Activated CD8-positive, alpha-beta memory T cell treated with anti-CD3 and anti-CD28 coated beads, Interleukin-2, amount 50 U/mL, for 1 hour (primary cell): ENCODE data around the gene PPP4R4.
"Not testable (repeated sequence)": the region's sequence is repeated elsewhere in the genome, so short reads cannot be mapped to it uniquely, and the experiment has no call there.

Source experiments
- DNase-seq: peaks from one replicate; pipeline ENCODE4 v3.0.0-alpha.2; 2020; ENCODE audit errors: extremely low read depth

PPP4R4 gene

DNA sequence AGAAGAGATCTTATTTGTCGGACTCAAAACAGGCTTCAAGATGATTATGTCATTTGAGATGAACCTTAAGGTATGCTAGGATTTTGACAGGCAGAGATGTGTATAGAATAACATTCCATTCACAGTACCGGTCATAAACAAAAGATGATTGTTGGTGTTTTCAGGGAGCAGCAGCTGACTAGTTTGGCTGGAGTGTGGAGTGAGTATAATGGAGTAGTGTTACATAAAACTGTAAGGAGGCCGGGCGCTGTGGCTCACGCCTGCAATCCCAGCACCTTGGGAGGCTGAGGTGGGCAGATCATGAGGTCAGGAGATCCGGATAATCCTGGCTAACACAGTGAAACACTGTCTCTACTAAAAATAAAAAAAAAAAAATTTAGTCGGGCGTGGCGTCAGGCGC lies 95.0 kb downstream of the PPP4R4 start:
- no peak for DNase-seq

DNA sequence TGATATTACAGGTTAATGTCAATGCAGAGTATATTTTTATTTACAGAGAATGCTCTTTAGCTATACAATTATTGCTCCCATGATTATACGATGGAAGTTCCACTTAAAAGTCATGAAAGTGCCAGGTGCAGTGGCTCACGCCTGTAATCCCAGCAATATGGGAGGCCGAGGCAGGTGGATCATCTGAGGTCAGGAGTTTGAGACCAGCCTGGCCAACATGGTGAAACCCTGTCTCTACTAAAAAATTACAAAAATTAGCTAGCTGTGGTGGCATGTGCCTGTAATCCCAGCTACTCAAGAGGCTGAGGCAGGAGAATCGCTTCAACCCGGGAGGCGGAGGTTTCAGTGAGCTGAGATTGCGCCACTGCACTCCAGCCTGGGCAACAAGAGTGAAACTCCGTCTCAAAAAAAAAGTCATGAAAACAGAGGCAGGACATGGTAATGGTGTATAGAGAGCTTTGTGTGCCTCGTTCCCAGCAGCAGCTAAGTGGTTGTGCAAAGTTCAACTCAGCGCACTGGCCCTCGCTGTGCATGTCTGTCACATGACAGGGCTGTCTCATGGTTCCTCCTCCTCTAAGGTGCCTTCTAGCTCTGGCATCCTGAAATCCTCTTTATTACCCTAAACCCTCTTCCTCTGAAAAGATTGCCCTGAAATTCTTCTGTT lies 102.9 kb downstream of the PPP4R4 start:
- DNase-seq, result not testable (repeated sequence)

DNA sequence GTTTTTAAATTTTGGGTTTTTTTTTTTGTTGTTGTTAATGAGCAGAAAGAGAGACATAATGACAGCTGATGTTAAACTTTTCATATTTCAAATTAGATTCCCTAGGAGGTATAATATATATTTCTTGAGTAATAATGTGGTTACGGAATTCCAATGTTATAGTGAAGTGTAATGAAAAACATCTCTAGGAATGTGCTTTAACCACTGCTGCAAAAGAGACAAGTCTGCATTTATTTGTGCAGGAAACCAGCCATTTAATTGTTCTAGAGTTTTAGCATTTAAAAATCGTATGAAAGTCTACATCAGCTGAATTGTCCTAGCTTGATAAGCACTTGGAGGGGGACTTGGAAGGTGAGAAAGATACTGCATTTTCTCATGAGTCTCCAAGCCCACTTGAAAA lies 104.6 kb downstream of the PPP4R4 start:
- no peak for DNase-seq

DNA sequence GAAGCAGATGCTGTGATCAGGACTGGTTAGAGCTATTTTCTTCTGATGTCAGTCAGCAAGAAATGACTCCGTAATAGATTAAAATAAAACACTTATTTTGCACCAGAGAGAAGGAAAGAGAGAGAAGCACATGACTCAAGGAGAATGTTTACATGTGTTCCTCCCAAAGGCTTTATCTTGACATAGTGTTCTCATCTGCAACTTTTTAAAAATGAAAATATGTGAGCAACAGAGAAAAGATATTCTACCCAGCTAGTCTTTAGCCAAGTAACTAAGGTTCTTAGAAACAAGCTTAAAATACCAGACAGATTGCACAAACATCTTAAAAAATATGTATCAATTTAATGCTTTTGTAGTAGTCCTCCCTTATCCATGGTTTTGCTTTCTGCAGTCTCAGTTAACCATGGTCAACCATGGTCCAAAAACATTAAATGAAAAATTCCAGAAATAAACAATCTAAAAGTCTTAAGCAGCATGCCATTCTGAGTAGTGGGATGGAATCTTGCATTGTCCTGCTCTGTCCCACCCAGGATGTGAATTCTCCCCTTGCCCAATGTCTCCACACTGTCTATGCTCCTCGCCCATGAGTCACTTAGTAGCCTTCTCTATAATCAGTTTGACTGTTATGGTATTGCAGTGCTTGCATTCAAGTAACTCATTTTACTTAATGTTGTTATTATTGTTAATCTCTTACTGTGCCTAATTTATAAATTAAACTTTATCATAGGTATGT lies 109.0 kb downstream of the PPP4R4 start:
- DNase-seq, result no peak

DNA sequence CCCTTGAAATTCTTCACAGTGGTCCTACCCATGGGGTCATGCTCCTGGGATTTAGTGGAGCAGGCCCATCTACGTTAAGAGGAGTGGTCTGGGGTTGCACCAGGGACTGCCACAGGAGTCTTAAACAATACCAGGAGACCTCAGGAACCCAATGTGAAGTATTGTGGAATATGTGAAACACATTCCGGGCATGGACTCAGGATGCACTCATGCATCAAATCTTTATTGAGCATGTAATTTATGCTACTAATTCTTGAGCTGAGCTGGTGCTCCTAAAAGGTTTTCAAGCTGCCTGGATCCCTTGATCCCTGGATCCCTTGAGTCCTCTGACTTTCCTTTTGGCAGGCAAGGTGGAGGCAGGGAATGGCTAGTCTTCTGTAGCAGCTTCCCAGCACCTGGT lies 110.1 kb downstream of the PPP4R4 start:
- DNase-seq, result no peak

DNA sequence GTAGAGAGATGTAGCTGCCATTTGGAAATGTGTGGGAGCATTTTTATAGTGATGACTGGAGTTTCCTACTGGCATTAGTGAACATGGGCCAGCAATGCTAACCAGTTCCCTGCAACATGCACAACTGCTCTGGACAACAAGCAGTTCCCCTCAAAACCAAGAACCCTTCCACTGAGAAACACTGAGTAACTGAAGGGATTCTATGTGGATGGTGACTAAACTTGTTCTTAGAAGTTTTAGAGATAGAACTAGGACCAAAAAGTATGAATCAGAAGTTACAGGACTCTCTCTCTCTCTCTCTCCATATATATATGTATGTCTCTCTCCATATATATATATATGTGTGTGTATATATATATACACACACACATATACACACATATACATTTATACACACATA lies 111.0 kb downstream of the PPP4R4 start:
- no peak for DNase-seq

DNA sequence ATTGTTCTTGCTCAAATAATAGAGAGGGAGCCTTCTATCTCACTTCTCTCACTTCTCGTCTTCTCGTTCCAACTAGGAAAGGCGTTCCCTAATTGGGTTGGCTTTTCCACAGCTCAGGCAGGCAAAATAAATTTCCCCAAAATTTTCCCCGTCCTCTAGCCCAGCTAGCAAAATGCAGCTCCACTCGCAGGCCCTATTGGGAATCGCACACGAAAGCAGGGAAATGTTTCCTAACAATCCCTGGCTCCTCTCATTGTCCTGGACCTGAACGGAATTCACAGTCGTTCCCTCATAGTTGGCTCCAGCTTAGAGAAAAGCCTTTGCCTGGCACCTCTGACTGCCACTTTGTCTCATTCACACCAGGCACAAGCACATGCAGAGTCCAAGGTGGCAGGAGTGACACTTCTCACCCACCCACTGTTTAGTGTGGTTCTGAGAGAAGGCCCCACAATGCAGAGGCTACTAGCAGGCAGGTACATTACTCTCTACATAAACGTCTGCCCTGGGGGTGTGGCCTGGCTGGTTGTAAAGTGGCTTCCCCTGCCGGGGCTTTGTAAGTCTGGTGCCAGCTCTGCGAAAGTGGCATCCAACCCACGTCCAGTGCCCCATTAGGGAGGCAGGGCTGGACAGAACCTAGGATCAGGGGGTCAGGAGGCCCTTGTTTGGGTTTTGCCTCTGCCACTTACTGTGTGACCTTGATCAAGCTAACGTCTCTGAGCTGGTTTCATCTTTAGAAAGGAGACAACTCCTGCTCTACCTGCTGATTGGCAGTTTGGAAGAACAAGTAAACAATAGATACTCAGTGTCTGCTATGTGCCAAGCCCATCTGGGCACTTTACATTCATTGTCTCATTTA lies 114.7 kb downstream of the PPP4R4 start:
- DNase-seq, result no peak

DNA sequence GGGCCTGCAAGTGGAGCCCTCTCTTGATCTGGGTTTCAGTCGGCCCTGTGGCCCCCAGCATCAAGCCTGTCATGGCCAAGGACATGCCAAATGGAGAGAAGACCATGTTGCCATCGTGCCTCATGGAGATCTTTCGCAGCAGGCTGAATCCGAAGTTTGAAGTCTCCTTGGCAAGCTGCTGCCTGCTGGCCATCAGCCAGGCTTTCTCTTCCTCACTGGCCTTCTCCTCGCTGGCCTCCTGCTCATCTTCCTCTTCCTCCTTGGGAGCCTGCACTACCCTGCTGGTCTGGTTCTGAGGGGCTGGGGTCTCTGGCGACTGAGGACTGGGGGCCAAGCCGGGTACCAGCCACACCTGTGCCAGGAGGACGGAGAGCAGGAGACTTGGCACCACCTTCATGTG lies 116.1 kb downstream of the PPP4R4 start:
- no peak for DNase-seq

DNA sequence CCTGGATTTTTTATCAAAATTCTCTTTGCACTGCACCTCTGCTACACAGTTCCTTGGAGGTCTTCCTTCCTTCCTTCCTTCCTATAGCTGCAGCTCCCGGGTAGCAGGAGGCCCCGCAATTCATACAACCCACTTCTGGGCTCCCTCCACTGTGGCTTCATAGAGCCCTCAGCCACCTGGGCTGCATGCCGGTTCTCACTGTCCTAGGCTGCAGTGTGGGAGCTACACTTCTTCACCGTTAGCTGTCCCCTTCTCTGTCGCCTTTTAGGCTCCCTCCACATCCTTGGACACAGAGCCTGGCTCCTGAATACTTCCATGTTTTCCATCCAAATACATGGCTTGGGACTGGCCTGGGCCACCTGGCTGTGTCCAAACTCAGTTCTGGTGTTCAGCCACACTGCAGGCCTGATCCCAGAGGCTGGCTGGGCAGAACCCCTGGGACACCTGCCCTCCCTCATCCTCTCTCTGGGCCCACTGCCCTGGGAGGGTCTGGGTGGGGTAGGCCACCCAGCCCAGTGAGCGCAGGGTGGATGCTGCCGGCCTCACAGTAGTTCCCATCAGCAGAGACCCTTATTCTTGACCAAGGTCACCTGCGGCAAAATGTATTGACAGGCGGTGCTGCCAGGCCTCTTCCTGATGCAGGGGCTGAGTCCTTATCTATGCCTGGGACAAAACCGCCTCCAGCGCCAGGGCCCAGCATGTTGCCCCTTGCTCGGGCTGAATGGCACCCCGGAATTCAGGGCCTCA lies 117.2 kb downstream of the PPP4R4 start:
- no peak for DNase-seq

DNA sequence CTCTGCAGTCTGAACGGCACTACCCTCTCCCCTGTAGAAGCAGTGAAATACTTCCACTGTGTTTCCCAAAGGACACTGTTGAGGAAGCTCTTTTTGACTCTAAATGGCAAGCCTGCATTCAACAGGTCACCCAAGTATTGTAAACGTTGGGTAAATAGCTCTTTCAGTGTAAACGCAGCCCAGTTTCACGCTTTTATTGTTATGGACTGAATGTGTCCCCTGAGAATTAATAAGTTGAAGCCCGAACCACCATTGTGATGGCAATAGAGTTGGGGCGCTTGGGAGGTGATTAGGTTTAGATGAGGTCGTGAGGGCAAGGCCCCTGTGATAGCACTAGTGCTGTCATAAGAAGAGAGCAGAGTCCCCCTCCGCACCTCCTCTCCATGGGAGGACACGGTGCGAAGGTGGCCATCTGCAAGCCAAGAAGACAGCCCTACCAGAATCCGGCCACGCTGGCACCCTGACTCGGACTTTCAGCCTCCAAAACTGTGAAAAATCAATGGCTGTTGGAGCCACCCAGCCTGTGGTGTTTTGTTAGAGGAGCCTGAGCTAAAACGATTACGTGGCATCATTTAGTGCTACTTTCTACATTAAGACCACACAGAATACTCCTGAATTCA lies 117.9 kb downstream of the PPP4R4 start:
- no peak for DNase-seq

DNA sequence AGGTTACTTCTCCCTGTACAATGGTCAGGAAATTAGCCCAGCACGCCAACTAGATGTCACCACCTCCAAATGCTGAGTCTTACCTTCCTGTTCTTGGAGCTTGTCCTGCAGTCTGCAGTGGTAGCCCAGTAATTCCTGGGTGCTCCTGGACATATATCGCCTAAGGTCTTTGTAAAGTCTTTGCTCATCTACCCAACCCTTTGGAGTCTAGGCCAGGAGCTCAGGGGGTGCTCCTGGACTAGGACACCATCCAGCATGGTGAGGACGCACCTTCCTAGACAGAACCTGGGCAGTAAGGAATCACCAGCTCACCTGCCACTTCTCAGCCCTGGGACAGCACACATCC lies 118.4 kb downstream of the PPP4R4 start:
- DNase-seq, result no peak

DNA sequence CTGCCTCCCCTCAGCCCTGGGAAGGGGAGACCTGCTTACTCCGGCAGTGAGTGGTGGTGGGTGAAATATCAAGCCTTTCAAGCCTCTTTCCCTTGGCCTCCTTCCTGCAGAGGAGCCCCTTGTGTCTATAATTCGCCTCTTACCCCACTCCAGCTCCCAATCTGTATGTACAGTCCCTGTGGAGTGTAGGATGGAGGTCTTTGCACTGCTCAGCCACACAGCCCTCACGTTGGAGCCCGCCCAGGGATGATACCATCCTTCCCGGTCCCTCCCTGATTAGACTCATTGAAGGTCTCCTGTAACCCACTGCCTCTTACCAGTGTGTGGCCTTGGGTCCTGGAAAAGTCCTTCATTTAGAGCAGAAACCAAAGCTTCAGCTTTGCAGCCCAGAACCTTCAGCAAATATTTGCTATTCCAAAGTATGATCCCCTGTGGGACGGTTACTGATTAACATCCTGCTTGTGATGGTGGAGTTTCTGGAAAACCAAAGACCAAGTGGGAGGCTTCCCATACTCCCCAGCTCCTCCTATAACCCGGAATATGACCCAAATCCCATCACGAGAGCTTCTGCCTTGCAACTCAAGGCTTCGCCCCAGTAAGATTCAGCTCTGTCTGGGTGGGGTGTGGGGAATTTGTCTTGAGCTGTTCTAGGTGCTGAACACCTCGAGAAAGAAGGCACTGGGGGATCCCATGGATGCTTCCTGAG lies 118.9 kb downstream of the PPP4R4 start, which contains the start of gene SERPINA10:
Gene SERPINA10, minus strand, starts transcription at position 397 of the 706 bp plus-strand sequence. CDS start 2,675 bp downstream, outside the sequence.
- no peak for DNase-seq

DNA sequence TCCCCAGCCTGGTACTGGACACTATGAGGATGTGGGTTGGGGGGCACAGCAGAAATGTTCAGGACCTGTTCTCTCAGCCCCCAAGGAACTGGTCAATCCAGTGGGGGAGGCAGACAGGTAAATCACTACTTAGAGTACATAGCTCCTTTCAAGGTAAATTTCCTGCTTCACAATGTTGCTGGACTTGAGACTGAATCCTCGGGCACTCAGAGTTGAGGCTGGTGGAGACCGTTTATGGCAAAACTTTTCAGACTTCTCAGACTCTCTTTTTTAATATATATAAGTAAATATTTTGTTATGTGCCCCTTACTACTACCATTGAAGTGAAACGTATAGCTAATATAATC lies 119.4 kb downstream of the PPP4R4 start:
- DNase-seq, result no peak

DNA sequence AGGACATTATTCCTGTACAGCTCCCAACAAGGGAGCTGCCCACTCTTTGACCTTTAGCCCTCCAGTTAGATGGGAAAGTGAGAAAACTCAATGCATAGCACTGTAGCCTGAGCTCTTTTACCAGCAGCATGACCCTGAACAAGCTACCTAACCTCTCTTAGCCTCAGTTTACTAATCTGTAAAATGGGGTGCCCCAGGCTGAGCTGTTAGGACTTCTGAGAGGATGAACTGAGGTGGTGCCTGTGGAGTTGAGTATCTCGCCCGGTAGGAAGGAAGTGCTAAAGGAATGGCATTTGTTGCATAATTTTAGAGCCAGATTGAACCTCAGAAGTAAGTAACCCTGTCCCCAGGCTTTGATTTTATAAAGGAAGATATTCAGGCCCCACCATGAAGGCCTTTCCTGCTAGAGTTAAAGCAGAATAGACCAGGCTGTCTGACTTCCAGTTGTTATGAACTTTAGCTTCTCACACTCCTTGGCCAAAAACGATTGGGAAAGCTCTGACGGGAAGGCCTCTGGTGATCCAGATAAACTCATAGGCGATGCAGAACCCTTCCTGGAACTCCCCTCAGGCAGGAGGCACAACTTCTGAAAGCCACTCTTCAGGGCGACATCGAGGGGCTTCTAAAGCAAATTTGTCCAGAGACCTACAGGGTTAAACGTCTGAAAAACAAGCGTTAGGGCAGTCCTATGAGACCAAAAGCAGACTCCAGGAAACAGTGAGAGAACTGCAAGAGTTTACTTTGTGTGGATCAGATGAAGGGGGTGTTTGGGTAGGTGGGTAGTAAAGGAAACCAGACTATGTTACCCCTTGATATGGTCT lies 121.4 kb downstream of the PPP4R4 start:
- DNase-seq, result no peak

DNA sequence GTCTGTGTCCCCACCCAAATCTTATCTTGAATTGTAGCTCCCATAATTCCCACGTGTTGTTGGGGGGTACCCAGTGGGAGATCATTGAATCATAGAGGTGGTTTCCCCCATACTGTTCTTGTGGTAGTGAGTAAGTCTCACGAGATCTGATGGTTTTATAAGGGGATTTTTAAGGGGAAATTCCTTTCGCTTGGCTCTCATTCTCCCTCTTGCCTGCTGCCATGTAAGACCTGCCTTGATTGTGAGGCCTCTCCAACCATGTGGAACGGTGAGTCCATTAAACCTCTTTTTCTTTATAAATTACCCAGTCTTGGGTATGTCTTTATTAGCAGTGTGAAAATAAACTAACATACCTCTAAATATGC lies 122.0 kb downstream of the PPP4R4 start:
- DNase-seq, result not testable (repeated sequence)

DNA sequence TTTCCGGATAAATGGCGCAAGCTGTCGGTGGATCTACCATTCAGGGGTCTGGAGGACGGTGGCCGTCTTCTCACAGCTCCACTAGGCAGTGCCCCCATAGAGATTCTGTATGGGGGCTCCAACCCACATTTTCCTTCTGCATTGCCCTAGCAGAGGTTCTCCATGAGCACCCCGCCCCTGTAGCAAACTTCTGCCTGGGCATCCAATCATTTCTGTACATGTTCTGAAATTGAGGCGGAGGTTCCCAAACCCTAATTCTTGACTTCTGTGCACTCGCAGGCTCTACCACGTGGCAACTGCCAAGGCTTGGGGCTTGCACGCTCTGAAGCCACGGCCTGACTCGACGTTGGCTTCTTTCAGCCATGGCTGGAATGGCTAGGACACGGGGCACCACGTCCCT lies 124.0 kb downstream of the PPP4R4 start:
- DNase-seq, result no peak

DNA sequence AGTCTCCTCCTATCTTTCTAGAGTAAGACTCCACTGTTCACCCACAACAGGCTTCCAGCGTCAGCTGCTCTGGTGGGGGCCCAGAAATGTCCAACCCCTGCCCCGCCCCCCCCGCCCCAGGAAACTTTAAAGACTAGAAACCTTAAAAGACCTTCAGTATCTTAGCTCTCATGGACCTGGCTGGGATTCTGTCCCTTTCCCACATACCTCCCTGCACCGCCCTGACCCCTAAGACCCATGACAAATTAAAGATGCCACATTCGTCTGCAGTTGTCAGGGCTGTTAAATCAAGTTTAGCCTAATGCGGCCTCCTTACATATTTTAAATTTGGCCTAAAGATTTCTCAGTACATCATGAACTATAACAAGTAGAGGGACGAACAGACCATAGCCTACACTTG lies 129.0 kb downstream of the PPP4R4 start:
- no peak for DNase-seq

DNA sequence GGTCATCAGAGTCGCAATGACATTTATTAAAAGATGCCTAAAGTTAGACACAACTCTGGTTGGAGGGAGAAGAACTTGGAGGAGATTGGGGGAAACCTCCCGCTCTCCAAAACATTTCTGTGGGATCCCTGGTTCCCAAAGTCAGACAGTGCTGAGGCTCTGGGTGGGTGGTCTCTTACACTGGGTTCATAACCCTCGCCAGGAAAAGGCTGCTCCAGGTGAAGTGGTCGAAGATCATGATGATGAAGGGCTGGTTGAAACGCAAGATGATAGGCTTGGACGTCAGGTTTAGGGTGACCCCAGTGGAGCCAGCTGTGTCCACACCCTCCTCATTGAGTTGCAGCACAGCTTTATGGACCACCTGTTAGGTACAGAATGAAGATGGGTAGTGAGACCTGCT lies 130.1 kb downstream of the PPP4R4 start:
- DNase-seq, result no peak

DNA sequence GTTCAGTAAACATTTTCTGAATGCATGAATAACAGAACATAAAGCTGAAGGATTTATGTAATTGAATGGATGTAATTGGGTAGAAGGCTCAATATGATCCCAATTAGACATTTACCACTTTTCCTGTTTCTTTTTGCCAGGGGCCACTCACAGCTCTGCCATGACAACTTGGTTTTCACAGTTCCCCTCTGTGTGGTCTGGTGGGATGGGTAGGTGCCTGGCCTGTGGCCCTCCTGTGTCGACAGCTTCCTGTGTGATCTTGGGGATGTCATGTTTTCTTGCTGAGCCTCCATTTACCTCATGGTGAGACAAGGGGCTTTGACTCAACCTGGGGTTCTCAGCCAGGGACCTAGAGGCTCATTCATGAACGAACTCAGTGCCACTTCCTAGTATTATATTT lies 131.5 kb downstream of the PPP4R4 start:
- no peak for DNase-seq
